IMR-90 (cell line): Measurements from ENCODE around the gene HTR2B. TPM values are rescaled to one million over a fixed set of nuclear protein-coding genes. Genes with fewer than 3 reads are reported as not detected.

ENCODE experiments used
- ATAC-seq: fragments of 200-7000 bp; cut with Tn5 transposase; 2 replicates; pipeline ENCODE4 v1.9.1; 2020; ENCODE audit warnings: low read depth, mild to moderate bottlenecking, moderate library complexity
- BruUV-seq: library from RNA; stranded (reverse); fragments of 400-500 nt; replicated peaks from 2 replicates; lab custom pipeline; 2021; lab: Mats Ljungman, UMichigan
- CTCF ChIA-PET: fragments of 300-600 bp; formaldehyde crosslinking; extraction: SDS; loops from one replicate; lab custom pipeline; 2021; ENCODE audit warnings: antibody characterized with exemption; lab: Yijun Ruan, JAX
- POLR2A ChIA-PET: fragments of 300-600 bp; sonication (Branson Sonifier 250); formaldehyde crosslinking; loops from one replicate; lab custom pipeline; 2022; ENCODE audit warnings: antibody characterized with exemption; ENCODE audit not compliant: unreplicated experiment; lab: Charles Lee
- DNase-seq: peaks from one replicate; pipeline ENCODE4 v3.0.0; 2013
- H2AFZ ChIP-seq: replicated peaks from 2 replicates; pipeline ENCODE3; 2013; ENCODE audit warnings: low read length, mild to moderate bottlenecking; ENCODE audit not compliant: poor library complexity
- H2AK5ac ChIP-seq: 2 replicates; pipeline ENCODE4 v1.6.1; 2013; ENCODE audit warnings: low read depth, low read length, inconsistent platforms
- H2AK9ac ChIP-seq: replicated peaks from 2 replicates; pipeline ENCODE3; 2013; ENCODE audit warnings: mild to moderate bottlenecking, low read depth, low read length, moderate library complexity; ENCODE audit not compliant: poor library complexity
- H2BK120ac ChIP-seq: 2 replicates; pipeline ENCODE4 v1.6.1; 2013; ENCODE audit warnings: low read depth, low read length, inconsistent platforms
- H2BK15ac ChIP-seq: 3 replicates; pipeline ENCODE4 v1.6.1; 2013; ENCODE audit warnings: low read depth, low read length, inconsistent platforms
- H2BK20ac ChIP-seq: 2 replicates; pipeline ENCODE4 v1.6.1; 2013; ENCODE audit warnings: low read depth, mild to moderate bottlenecking, inconsistent platforms, low read length, moderate library complexity
- H2BK5ac ChIP-seq: 2 replicates; pipeline ENCODE4 v1.6.1; 2013; ENCODE audit warnings: mild to moderate bottlenecking, low read depth, low read length, inconsistent platforms; ENCODE audit not compliant: poor library complexity, severe bottlenecking
- H3K14ac ChIP-seq: replicated peaks from 2 replicates; pipeline ENCODE4 v1.6.1; 2013; ENCODE audit warnings: low read depth, low read length, inconsistent platforms
- H3K18ac ChIP-seq: 2 replicates; pipeline ENCODE4 v1.6.1; 2013; ENCODE audit warnings: low read depth, low read length, control low read depth
- H3K23ac ChIP-seq: 2 replicates; pipeline ENCODE4 v1.6.1; 2013; ENCODE audit warnings: low read depth, low read length, inconsistent platforms
- H3K27ac ChIP-seq: 2 replicates; pipeline ENCODE4 v1.5.1; 2013; ENCODE audit warnings: mild to moderate bottlenecking, control low read depth, low read length; ENCODE audit not compliant: insufficient read depth
- H3K27me3 ChIP-seq: 2 replicates; pipeline ENCODE4 v1.6.1; 2013; ENCODE audit warnings: low read length; ENCODE audit not compliant: control insufficient read depth, insufficient read depth
- H3K36me3 ChIP-seq: 2 replicates; pipeline ENCODE4 v1.6.1; 2013; ENCODE audit warnings: low read length, mixed read lengths; ENCODE audit not compliant: control insufficient read depth, insufficient read depth
- H3K4ac ChIP-seq: 2 replicates; pipeline ENCODE4 v1.6.1; 2013; ENCODE audit warnings: low read depth, low read length, inconsistent platforms
- H3K4me1 ChIP-seq: 2 replicates; pipeline ENCODE4 v1.6.1; 2013; ENCODE audit warnings: low read length, mixed read lengths; ENCODE audit not compliant: control insufficient read depth, insufficient read depth
- H3K4me2 ChIP-seq: 2 replicates; pipeline ENCODE4 v1.6.1; 2013; ENCODE audit warnings: low read depth, mild to moderate bottlenecking, control low read depth, low read length, moderate library complexity
- H3K4me3 ChIP-seq: 2 replicates; pipeline ENCODE4 v1.5.1; 2013; ENCODE audit warnings: low read depth, mild to moderate bottlenecking, control low read depth, low read length, moderate library complexity; ENCODE audit not compliant: insufficient read depth
- H3K56ac ChIP-seq: 2 replicates; pipeline ENCODE4 v1.6.1; 2013; ENCODE audit warnings: low read length, inconsistent platforms; ENCODE audit not compliant: insufficient read depth; ENCODE audit errors: extremely low read depth
- H3K79me1 ChIP-seq, 2 experiments: 2 replicates each; pipeline ENCODE4 v1.6.1; 2013; ENCODE audit warnings: low read length in 2 of 2, inconsistent platforms in 1 of 2, low read depth in 1 of 2
- H3K9ac ChIP-seq: 2 replicates; pipeline ENCODE4 v1.6.1; 2013; ENCODE audit warnings: low read depth, low read length, control low read depth
- H3K9me1 ChIP-seq: 2 replicates; pipeline ENCODE4 v1.6.1; 2013; ENCODE audit warnings: low read length, inconsistent platforms; ENCODE audit not compliant: insufficient read depth
- H3K9me3 ChIP-seq: 2 replicates; pipeline ENCODE4 v1.6.1; 2013; ENCODE audit warnings: low read length; ENCODE audit not compliant: control insufficient read depth, insufficient read depth
- H4K20me1 ChIP-seq: 2 replicates; pipeline ENCODE4 v1.6.1; 2013; ENCODE audit warnings: low read length, inconsistent platforms; ENCODE audit not compliant: insufficient read depth
- H4K5ac ChIP-seq: 2 replicates; pipeline ENCODE4 v1.6.1; 2013; ENCODE audit warnings: mild to moderate bottlenecking, low read depth, low read length, control low read depth
- H4K8ac ChIP-seq, 2 experiments: 2 replicates each; pipeline ENCODE4 v1.6.1; 2013; ENCODE audit warnings: low read depth in 2 of 2, low read length in 2 of 2, control low read depth in 1 of 2, inconsistent platforms in 1 of 2
- H4K91ac ChIP-seq: 2 replicates; pipeline ENCODE4 v1.6.1; 2013; ENCODE audit warnings: low read depth, low read length, inconsistent platforms; ENCODE audit not compliant: insufficient read depth
- BHLHE40 ChIP-seq: fragments of 150-350 bp; IDR thresholded peaks from 2 replicates; pipeline ENCODE4 v1.6.1; 2016; ENCODE audit warnings: mild to moderate bottlenecking, low read depth, low read length
- CEBPB ChIP-seq: IDR thresholded peaks from 2 replicates; pipeline ENCODE4 v1.6.1; 2012; ENCODE audit warnings: low read depth, low read length, improper control_type of control experiment
- ELK1 ChIP-seq: fragments of 150-350 bp; IDR thresholded peaks from 2 replicates; pipeline ENCODE4 v1.6.1; 2016; ENCODE audit warnings: low read depth, mild to moderate bottlenecking, low read length, moderate library complexity, borderline replicate concordance
- FOS ChIP-seq: fragments of 150-350 bp; IDR thresholded peaks from 2 replicates; pipeline ENCODE4 v1.6.1; 2016; ENCODE audit warnings: low read depth, low read length
- MAFK ChIP-seq: IDR thresholded peaks from 2 replicates; pipeline ENCODE4 v1.6.1; 2012; ENCODE audit warnings: low read depth, low read length, improper control_type of control experiment
- MAZ ChIP-seq: IDR thresholded peaks from 2 replicates; pipeline ENCODE4 v1.6.1; 2012; ENCODE audit warnings: low read depth, mild to moderate bottlenecking, low read length, improper control_type of control experiment, moderate library complexity, borderline replicate concordance
- MXI1 ChIP-seq: IDR thresholded peaks from 2 replicates; pipeline ENCODE4 v1.6.1; 2012; ENCODE audit warnings: low read depth, mild to moderate bottlenecking, low read length, moderate library complexity, borderline replicate concordance
- RCOR1 ChIP-seq: IDR thresholded peaks from 2 replicates; pipeline ENCODE4 v1.6.1; 2012; ENCODE audit warnings: mild to moderate bottlenecking, low read length, improper control_type of control experiment; ENCODE audit not compliant: insufficient replicate concordance
- RFX5 ChIP-seq: IDR thresholded peaks from 2 replicates; pipeline ENCODE4 v1.8.0; 2012; ENCODE audit warnings: low read depth, mild to moderate bottlenecking, low read length, moderate library complexity
- SMC3 ChIP-seq: fragments of 150-350 bp; IDR thresholded peaks from 2 replicates; pipeline ENCODE4 v1.6.1; 2016; ENCODE audit warnings: low read depth, mild to moderate bottlenecking, antibody characterized with exemption, low read length, moderate library complexity
- USF2 ChIP-seq: fragments of 150-350 bp; IDR thresholded peaks from 2 replicates; pipeline ENCODE4 v1.6.1; 2017; ENCODE audit warnings: mild to moderate bottlenecking, antibody characterized with exemption, low read length, low read depth
- WGBS, 2 experiments: methylation state at CpG; one replicate each; pipeline versions ENCODE4 v1.1.5 to v1.1.7; 2013; ENCODE audit warnings: missing lambda C conversion rate in 2 of 2; ENCODE audit not compliant: insufficient read length in 1 of 2; ENCODE audit errors: extremely low coverage in 2 of 2; 5-methylcytosine and 5-hydroxymethylcytosine counted together
- dilution Hi-C: fragments of 300-500 bp; cut with HindIII; formaldehyde crosslinking; loops from one replicate; pipeline ENCODE4 v1.14.3; 2018; ENCODE audit warnings: low sequenced_read_pairs; ENCODE audit not compliant: unreplicated experiment
- in situ Hi-C: fragments of 300-500 bp; cut with MboI; formaldehyde crosslinking; loops from 3 replicates; pipeline ENCODE4 v1.14.3; 2019; ENCODE audit warnings: low sequenced_read_pairs, inconsistent platforms, mixed read lengths
- intact Hi-C: fragments of 100-400 bp; cut with micrococcal nuclease; formaldehyde crosslinking; loops from 2 replicates; pipeline ENCODE4 v1.10.0; 2022
- polyA plus RNA-seq, 3 experiments: library from polyadenylated mRNA; depleted of rRNA; stranded (reverse); fragments of >200 nt; gene quantifications; 2 replicates each; pipeline ENCODE4 v1.2.3, GENCODE V29; 2012; ENCODE audit warnings: low replicate concordance in 1 of 3
- total RNA-seq: library from RNA; depleted of rRNA; stranded (reverse); fragments of >200 nt; gene quantifications from 2 replicates; pipeline ENCODE4 v1.2.3, GENCODE V29; 2012

The HTR2B gene
- total and polyA plus RNA-seq, 2 of the 4 experiments (the other 2 are of a cell fraction): 0.26 to 0.72 TPM

GRCh38 chr2:231170055-231170454, 45.2 kb upstream of the HTR2B start:
- H4K8ac ChIP-seq: peak overlapping the region in 1 of 2 experiments; percentile 61; a peak in 1 of 4 replicates
- peak; percentile 71 for ATAC-seq

More at GRCh38 chr2:231170055-231170454, 45.2 kb upstream of the HTR2B start:
- intact Hi-C loops (no loop called here), in situ Hi-C loops (no loop called here), dilution Hi-C loops (no loop called here)
- Histone ChIP-seq H3K56ac (no peak overlapping the region), H3K4me3 (no peak overlapping the region), H3K18ac (peak overlapping the region; percentile 74; the same call in 1 of the 2 replicates), H3K79me1 (peaks cover 6 to 33% of the 10 kb centered on the region in 2 experiments; a peak in 3 of 4 replicates), H3K9ac (no peak overlapping the region), H4K5ac (no peak overlapping the region), H2AFZ (no peak overlapping the region), H2BK120ac (peak overlapping the region; percentile 79; the same call in 1 of the 2 replicates), H3K9me3 (no peaks in the 10 kb centered on the region), H3K9me1 (peaks cover 4% of the 10 kb centered on the region), H4K91ac (peak overlapping the region; percentile 38; the same call in 1 of the 2 replicates), H3K4ac (peak overlapping the region; percentile 75; the same call in 1 of the 2 replicates), H2BK15ac (no peak overlapping the region), H4K20me1 (no peaks in the 10 kb centered on the region), H2AK9ac (no peak overlapping the region), H3K23ac (no peak overlapping the region), H3K4me1 (peaks cover 6% of the 10 kb centered on the region), H3K4me2 (no peak overlapping the region), H2AK5ac (no peak overlapping the region; the same call in 1 of the 2 replicates), H2BK5ac (peak overlapping the region; percentile 23), H3K27ac (peak overlapping the region; percentile 89; the same call in 1 of the 2 replicates), H3K36me3 (peaks cover 16% of the 10 kb centered on the region), H3K27me3 (no peaks in the 10 kb centered on the region), H2BK20ac (peak overlapping the region; percentile 21), H3K14ac (no peak overlapping the region)
- ChIA-PET CTCF (no interaction called here), POLR2A (no interaction called here)
- no TSS peak for BruUV-seq
- no CpG with 5 or more reads among the region's 1 CpG for WGBS, 2 experiments
- peak; percentile 52 for DNase-seq
- TF ChIP-seq MXI1 (no peak), MAFK (no peak), RFX5 (no peak), USF2 (no peak), SMC3 (no peak), BHLHE40 (no peak), FOS (no peak), RCOR1 (no peak), CEBPB (no peak), MAZ (no peak), ELK1 (no peak)
